Astrocyte (in vitro differentiated cells and primary cell): ENCODE measurements around the gene CRYGN.

ENCODE experiments used
- CTCF ChIP-seq: IDR thresholded peaks from 2 replicates; pipeline ENCODE4 v1.5.1; 2011; ENCODE audit warnings: low read depth, mild to moderate bottlenecking, inconsistent platforms, low read length, moderate library complexity; ENCODE audit not compliant: insufficient read depth
- EZH2 ChIP-seq: IDR thresholded peaks from 2 replicates; pipeline ENCODE4 v1.6.1; 2012; ENCODE audit warnings: mild to moderate bottlenecking, low read length, inconsistent platforms; ENCODE audit not compliant: insufficient read depth

GRCh38 chr7:151486074-151486473, 46.1 kb upstream of the CRYGN start:
- TF ChIP-seq CTCF (no peak), EZH2 (no peak)
